ENCODE measurements around the gene SV2B.

DNA sequence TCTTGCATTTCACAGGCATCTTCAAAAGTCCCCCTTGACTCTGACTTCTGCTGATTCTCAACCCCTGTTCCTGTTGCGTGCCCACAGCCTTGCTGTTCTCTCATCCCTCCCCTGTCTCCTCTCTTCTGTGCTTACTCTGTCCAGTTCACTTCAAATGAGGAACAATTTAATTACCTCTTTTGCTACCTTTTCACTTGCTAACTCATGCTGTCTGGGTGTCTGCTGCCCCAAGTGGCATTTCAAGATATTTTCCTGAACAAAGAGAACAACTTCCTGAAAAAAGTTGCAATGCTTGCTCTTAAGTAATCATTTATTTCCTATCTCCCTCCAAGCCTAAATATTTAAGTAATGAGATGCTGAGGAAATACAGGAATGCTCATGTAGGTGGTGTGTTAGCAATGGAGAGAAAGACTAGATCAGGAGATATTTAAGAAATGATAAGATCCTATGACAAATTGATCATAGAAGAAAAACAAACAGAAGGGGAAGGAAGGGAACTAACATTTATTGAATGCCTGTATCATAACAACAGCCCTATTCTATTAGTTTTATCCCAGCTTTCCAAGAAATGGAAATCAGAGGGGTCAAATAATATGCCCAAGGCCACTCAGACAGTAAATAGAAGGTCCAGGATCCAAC lies 42.2 kb downstream of the SV2B start:
- TF ChIP-seq, protein P1, sequence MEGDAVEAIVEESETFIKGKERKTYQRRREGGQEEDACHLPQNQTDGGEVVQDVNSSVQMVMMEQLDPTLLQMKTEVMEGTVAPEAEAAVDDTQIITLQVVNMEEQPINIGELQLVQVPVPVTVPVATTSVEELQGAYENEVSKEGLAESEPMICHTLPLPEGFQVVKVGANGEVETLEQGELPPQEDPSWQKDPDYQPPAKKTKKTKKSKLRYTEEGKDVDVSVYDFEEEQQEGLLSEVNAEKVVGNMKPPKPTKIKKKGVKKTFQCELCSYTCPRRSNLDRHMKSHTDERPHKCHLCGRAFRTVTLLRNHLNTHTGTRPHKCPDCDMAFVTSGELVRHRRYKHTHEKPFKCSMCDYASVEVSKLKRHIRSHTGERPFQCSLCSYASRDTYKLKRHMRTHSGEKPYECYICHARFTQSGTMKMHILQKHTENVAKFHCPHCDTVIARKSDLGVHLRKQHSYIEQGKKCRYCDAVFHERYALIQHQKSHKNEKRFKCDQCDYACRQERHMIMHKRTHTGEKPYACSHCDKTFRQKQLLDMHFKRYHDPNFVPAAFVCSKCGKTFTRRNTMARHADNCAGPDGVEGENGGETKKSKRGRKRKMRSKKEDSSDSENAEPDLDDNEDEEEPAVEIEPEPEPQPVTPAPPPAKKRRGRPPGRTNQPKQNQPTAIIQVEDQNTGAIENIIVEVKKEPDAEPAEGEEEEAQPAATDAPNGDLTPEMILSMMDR (conservative IDR thresholded peaks at IDR 0.05; ENCODE audit: low read depth, low read length): peak; percentile 60
- TF ChIP-seq EZH2 (IDR thresholded peaks at IDR 0.05; ENCODE audit: borderline replicate concordance, low read depth, low read length, poor library complexity, severe bottlenecking): no peak

Data from A673 (cell line).